NCI-H1436 treated with DMSO at 0.1 percent for 48 hours (cell line): ENCODE data around the gene TYRO3.
"Not testable (repeated sequence)": the region's sequence is repeated elsewhere in the genome, so short reads cannot be mapped to it uniquely, and the experiment has no call there.

Experiments
- DNase-seq: peaks from one replicate; lab custom pipeline; 2025; lab: John Stamatoyannopoulos, UW

TYRO3 gene

DNA sequence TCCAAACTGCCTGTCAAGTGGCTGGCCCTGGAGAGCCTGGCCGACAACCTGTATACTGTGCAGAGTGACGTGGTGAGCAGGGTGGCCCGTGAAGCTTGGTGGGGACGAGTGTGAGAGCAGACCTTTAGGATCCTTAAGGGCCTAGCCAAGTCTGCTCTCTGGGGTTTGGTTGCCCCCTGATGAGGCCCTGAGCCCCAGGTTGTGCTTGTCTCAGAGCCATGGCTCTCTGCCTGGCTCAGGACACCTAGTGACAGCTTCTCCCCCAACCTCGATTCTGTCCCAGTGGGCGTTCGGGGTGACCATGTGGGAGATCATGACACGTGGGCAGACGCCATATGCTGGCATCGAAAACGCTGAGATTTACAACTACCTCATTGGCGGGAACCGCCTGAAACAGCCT lies 14.4 kb downstream of the TYRO3 start:
- DNase-seq, result no peak

DNA sequence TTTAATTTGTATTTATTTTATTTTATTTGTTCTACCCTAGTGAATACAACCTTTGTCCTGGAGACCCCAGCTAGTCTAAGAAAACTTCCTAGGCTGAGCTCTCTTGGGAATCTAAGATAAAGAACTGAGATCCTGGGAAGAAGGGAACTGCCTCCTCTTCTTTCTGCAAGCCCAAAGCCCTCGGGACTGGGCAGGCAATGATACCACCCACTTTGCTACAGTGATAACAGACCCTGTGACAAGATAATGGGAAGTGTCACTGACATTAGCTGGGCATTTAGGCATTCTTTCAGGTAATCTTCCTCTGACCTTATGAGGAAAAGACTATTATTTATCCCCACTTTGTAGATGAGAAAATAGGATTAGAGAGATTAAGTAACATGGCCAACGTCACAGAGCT lies 15.1 kb downstream of the TYRO3 start:
- DNase-seq, result no peak

- no peak for DNase-seq
These were observed 16.3 kb downstream of the TYRO3 start for GRCh38 chr15:41575282-41575681.

GRCh38 chr15:41577863-41578735 lies 19.1 kb downstream of the TYRO3 start:
- DNase-seq, result no peak

DNA sequence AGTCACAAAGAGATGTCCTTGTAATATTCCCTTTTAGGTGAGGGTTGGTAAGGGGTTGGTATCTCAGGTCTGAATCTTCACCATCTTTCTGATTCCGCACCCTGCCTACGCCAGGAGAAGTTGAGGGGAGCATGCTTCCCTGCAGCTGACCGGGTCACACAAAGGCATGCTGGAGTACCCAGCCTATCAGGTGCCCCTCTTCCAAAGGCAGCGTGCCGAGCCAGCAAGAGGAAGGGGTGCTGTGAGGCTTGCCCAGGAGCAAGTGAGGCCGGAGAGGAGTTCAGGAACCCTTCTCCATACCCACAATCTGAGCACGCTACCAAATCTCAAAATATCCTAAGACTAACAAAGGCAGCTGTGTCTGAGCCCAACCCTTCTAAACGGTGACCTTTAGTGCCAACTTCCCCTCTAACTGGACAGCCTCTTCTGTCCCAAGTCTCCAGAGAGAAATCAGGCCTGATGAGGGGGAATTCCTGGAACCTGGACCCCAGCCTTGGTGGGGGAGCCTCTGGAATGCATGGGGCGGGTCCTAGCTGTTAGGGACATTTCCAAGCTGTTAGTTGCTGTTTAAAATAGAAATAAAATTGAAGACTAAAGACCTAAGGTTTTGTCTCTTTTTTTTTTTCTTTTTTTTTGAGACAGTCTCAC lies 19.8 kb downstream of the TYRO3 start:
- DNase-seq, result no peak

DNA sequence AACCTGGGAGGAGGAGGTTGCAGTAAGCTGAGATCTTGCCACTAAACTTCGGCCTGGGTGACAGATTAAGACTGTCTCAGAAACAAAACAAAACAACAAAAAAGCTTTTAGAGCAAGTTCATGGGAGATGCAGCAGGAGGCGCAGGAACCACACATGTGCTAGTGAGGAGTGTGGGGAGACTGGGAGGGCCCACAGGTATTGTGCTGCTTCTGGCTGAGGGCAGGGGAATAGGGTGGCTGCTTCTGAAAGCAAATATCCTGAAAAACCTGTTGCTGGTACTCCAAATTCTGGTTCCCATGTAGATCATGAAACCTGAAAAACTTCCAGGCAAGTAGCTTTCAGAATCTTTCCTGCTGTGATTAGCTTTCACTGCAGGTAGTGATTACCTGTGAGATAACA lies 22.1 kb downstream of the TYRO3 start:
- no peak for DNase-seq

GRCh38 chr15:41583795-41584194 lies 24.8 kb downstream of the TYRO3 start:
- DNase-seq, result no peak

GRCh38 chr15:41584636-41585126 lies 25.7 kb downstream of the TYRO3 start:
- no peak for DNase-seq

DNA sequence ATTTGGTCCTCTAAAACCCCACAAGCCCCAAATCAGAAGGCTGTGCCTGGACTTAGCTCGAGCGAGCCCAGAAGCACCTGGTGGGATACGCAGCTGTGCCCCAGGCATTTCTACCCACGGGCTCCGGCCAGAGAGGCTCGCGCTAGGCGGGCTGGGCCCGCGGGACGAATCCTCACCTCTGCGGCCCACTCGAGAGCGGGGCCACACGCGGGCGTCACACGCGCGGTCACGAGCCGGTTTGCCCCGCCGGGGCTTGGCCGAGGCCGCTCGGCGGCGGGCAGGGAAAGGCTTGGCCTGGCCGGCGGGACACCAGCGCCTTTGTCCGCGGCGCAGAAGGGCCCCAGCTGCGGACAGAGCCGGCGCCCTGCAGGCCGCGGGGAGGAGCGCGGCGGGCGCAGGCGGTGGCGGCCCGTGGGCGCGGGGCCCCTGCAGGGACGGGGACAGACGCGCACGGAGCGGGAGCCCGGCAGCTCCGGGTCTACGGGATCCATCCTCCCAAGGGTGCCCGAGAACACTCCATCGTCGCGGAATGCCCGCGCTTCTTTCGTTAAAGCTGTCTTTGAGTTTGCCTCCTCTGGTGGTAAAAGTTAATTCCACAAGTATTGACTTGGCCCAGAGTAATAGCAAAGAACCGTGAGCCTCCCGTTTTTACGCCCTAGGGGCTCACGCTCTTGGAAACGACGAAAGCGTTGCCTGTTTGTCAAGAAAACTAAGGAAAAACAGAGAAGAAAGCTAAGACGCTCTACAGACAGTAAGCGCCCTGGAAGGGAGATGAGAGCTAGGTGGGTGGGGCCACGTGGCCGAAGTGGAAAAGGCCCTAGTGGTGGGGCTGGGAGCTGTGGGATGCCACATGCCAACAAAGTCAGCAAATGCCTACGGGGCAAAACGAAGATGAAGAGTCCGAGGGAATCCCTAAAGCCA lies 26.4 kb downstream of the TYRO3 start:
- no peak for DNase-seq

GRCh38 chr15:41586531-41587282 lies 27.7 kb downstream of the TYRO3 start:
- not testable (repeated sequence) for DNase-seq

- DNase-seq, result not testable (repeated sequence)
These were observed 30.0 kb downstream of the TYRO3 start for GRCh38 chr15:41589018-41589417.

GRCh38 chr15:41589571-41589970 lies 30.6 kb downstream of the TYRO3 start:
- DNase-seq, result not testable (repeated sequence)

DNA sequence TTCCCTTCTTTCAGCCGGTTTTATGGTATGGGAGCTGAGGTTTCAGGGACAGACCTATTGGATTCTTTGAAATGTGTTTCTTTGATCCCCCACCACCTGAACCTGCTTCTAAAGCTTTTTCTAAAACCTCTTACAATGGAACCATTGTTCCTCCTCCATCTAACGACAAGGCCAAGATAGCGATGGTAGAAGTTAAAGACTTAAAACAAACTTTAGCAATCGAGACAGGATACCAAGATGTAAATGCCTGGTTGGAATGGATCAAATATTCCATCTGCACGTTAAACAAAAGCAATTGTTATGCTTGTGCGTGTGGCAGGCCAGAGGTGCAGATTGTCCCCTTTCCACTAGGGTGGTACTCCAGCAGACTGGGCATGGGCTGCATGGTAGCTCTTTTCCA lies 32.2 kb downstream of the TYRO3 start:
- DNase-seq, result not testable (repeated sequence)

DNA sequence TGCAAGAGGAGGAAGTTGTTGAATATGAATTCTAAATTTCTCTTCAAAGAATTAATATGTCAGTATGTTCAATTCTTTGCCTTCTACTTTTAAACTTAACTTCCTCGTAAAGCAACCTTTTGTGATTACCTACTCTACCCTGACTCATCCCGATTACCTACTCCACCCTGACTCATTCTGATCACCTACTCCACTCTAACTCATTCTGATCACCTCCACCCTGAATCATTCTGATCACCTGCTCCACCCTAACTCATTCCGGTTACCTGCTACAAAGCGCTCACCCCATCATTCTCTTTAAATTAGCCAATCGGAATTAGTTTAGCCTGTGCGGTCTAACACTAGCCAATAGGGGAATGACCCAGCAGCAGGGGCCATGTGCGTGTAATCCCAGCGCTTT lies 33.7 kb downstream of the TYRO3 start:
- not testable (repeated sequence) for DNase-seq

DNA sequence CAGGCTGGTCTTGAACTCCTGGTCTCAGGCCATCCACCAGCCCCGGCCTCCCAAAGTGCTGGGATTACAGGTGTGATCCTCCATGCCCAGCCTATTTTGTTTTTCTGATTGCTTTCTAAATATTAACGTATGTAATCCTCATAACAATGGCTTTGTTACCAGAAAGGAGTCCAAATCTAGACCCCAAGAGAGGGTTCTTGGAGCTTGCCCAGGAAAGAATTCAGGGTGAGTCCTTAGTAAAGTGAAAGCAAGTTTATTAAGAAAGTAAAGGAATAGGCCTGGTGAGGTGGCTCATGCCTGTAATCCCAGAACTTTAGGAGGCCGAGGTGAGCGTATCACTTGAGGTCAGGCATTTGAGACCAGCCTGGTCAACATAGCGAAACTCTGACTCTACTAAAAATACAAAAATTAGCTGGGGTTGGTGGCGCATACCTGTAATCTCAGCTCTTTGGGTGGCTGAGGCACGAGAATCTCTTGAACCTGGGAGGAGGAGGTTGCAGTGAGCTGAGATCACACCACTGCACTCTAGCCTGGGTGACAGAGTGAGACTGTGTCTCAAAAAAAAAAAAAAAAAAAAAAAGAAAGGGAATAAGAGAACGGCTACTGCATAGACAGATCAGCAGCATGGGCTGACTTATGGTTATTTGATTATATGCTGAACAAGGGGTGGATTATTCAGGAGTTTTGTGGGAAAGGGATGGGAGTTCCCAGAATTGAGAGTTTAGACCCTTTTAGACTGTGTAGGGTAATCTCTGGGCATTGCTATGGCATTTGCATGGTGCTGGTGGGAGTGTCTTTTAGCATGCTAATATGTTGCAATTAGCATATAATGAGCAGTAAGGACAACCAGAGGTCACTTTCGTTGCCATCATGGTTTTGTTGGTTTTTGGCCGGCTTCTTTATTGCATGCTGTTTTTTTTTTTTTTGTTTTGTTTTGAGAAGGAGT lies 36.1 kb downstream of the TYRO3 start:
- DNase-seq, result no peak

DNA sequence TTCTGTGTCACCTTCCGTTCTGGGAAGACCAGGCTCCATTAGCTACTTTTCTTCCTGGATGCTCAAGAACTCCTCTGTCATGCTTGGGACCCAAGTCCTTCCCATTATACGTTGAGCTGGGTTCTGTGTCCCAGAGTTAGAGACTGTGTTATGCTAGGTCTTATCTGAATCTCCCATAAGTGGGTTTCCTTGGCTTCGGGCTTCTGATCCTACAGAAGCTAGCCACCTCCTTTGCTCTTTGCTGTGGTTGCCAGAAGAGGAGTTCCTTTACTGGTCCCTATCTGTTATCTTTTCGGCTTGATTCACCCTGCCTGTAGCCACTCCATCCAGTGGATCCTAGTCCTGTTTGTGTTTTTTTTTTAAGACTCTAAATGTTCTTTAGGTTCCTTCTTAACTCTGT lies 38.0 kb downstream of the TYRO3 start:
- no peak for DNase-seq

DNA sequence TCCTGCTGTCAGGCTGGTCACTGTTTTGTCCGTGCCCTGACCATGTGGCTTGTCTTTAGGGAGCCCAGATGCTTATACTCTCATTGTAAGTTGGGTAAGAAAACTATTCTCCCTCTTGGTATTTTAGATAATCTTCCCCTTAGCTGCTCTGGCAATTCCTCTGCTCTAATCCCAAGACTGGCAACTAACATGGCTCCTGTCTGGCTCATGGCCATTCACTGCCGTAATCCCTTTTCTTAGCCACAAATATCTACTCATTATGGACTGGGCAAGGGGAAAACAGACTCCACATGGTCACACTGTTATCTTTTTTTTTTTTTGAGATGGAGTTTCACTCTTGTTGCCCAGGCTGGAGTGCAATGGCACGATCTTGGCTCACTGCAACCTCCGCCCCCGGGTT lies 38.8 kb downstream of the TYRO3 start:
- DNase-seq, result no peak

DNA sequence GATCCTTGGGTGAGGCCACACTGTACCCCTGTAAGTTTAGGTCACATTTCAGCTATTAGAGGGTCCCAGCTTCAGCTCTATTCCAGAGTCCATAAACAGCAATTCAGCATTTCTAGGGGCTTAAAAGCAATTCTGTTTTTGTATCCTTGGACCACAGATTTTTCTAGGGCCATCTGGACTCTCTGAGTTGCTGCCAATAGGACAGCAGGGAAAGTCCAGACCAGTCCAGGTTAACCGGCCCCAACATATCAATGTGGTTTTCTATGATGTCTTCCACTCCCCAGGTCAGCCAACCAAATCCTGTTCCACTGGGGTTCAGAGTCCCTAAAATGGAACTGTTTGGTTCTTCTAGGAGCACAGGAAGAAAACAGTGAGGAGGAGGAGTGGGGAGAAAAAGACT lies 40.0 kb downstream of the TYRO3 start:
- DNase-seq, result no peak

GRCh38 chr15:41603411-41603935 lies 44.5 kb downstream of the TYRO3 start:
- DNase-seq, result no peak
